Upper lobe of left lung (tissue), 6 donors: ENCODE data around the gene CDCA8. TPM values are rescaled to one million over a fixed set of nuclear protein-coding genes. Genes with fewer than 3 reads are reported as not detected.

ENCODE experiments used
- ATAC-seq, 2 donors: fragments of 200-7000 bp; cut with Tn5 transposase; one replicate each; pipeline ENCODE4 v1.9.1; 2022; ENCODE audit warnings: mild to moderate bottlenecking in 2 of 2, moderate library complexity in 2 of 2; ENCODE audit not compliant: low FRiP score in 2 of 2
- DNase-seq, 2 donors: peaks; one replicate each; pipeline ENCODE4 v3.0.0-alpha.2; 2019 to 2020
- H3K27ac ChIP-seq, 4 donors: fragments of 200-600 bp; sonication (generic); one replicate each; pipeline ENCODE4 v1.5.1; 2016 to 2019
- H3K27me3 ChIP-seq, 4 donors: fragments of 200-600 bp; sonication (generic); one replicate each; pipeline ENCODE4 v1.5.1; 2017 to 2019
- H3K36me3 ChIP-seq, 4 donors: fragments of 200-600 bp; sonication (generic); one replicate each; pipeline ENCODE4 v1.5.1; 2016 to 2019
- H3K4me1 ChIP-seq, 4 donors: fragments of 200-600 bp; sonication (generic); one replicate each; pipeline ENCODE4 v1.5.1; 2018 to 2019
- H3K4me3 ChIP-seq, 4 donors: fragments of 200-600 bp; sonication (generic); one replicate each; pipeline ENCODE4 v1.5.1; 2017 to 2019; ENCODE audit warnings: mild to moderate bottlenecking in 2 of 4, moderate library complexity in 1 of 4
- H3K9me3 ChIP-seq, 4 donors: fragments of 200-600 bp; sonication (generic); one replicate each; pipeline ENCODE4 v1.5.1; 2018 to 2019
- CTCF ChIP-seq, 6 experiments: fragments of 450-650 bp in 4 of 6; fragments of 200-600 bp in 2 of 6; sonication (generic) in 2 of 6; IDR thresholded peaks; one replicate each; pipeline ENCODE4 v1.5.1; 2016 to 2019; ENCODE audit warnings: antibody characterized with exemption in 6 of 6
- EP300 ChIP-seq, 4 donors: sonication (generic); formaldehyde crosslinking; IDR thresholded peaks; one replicate each; pipeline ENCODE4 v1.5.1; 2017; ENCODE audit warnings: antibody characterized with exemption in 4 of 4, control low read depth in 2 of 4
- POLR2A ChIP-seq, 4 donors: fragments of 450-650 bp; IDR thresholded peaks; one replicate each; pipeline ENCODE4 v1.5.1; 2016 to 2017; ENCODE audit warnings: antibody characterized with exemption in 4 of 4, mild to moderate bottlenecking in 2 of 4
- POLR2AphosphoS5 ChIP-seq, 2 donors: sonication (generic); formaldehyde crosslinking; IDR thresholded peaks; one replicate each; pipeline ENCODE4 v1.5.1; 2017; ENCODE audit warnings: antibody characterized with exemption in 2 of 2
- WGBS, 2 donors: methylation state at CpG; one replicate each; pipeline ENCODE4 v1.1.5; 2017 to 2018; 5-methylcytosine and 5-hydroxymethylcytosine counted together
- total RNA-seq, 6 donors: library from RNA; depleted of rRNA in 4 of 6; stranded (reverse); fragments of >200 nt in 4 of 6; gene quantifications; one replicate each; pipeline versions ENCODE4 v1.1.0 to v1.2.1, GENCODE V29; 2016 to 2021
- donor health status: DM: no; HTN: no; CAD: no; lungs with moderate emphysema.
- donor health status: DM: no; HTN: yes; CAD: no; lungs with severe emphysema.

The CDCA8 gene
- total RNA-seq, 6 donors from 2014 or later = 0.89 to 2.0 (median 1.5) TPM; not detected in 1

GRCh38 chr1:37662031-37662755, 30.1 kb upstream of the CDCA8 start:
- H3K9me3 ChIP-seq = no peaks in the 10 kb centered on the region
- H3K27ac ChIP-seq = no peak overlapping the region
- ATAC-seq (no peak), DNase-seq (peak in 1 of 2 donors; percentile 61)
- 79 to 82% methylated on average over 8 to 11 of the region's 11 CpGs for WGBS, 2 donors
- no peaks in the 10 kb centered on the region for H3K36me3 ChIP-seq
- H3K27me3 ChIP-seq = peaks cover 0 to 12% (median 0%) of the 10 kb centered on the region in 4 donors
- no peak overlapping the region for H3K4me3 ChIP-seq
- no peaks in the 10 kb centered on the region for H3K4me1 ChIP-seq
- no peak for TF ChIP-seq CTCF (IDR thresholded peaks at IDR 0.05)
- no peak for TF ChIP-seq POLR2AphosphoS5 (IDR thresholded peaks at IDR 0.05)
- TF ChIP-seq POLR2A (IDR thresholded peaks at IDR 0.05) = no peak
- no peak for TF ChIP-seq EP300 (IDR thresholded peaks at IDR 0.05)

GRCh38 chr1:37663426-37664000, 28.8 kb upstream of the CDCA8 start:
- Histone ChIP-seq H3K4me3 (no peak overlapping the region), H3K4me1 (no peaks in the 10 kb centered on the region), H3K36me3 (no peaks in the 10 kb centered on the region), H3K27me3 (peaks cover 0 to 12% (median 0%) of the 10 kb centered on the region in 4 donors), H3K27ac (no peak overlapping the region), H3K9me3 (no peaks in the 10 kb centered on the region)
- DNase-seq = no peak
- peak in 1 of 2 donors; percentile 15 for ATAC-seq
- TF ChIP-seq POLR2A (IDR thresholded peaks at IDR 0.05) = no peak
- TF ChIP-seq EP300 (IDR thresholded peaks at IDR 0.05) = no peak
- TF ChIP-seq POLR2AphosphoS5 (IDR thresholded peaks at IDR 0.05) = no peak
- no peak for TF ChIP-seq CTCF (IDR thresholded peaks at IDR 0.05)
- WGBS, 2 donors = 38 to 46% methylated on average over 11 to 14 of the region's 14 CpGs

GRCh38 chr1:37666241-37666867, 26.0 kb upstream of the CDCA8 start:
- DNase-seq (no peak), ATAC-seq (no peak)
- Histone ChIP-seq H3K9me3 (no peaks in the 10 kb centered on the region), H3K27me3 (no peaks in the 10 kb centered on the region), H3K4me3 (no peak overlapping the region), H3K36me3 (no peaks in the 10 kb centered on the region), H3K27ac (no peak overlapping the region), H3K4me1 (no peaks in the 10 kb centered on the region)
- TF ChIP-seq EP300 (IDR thresholded peaks at IDR 0.05) (no peak), POLR2AphosphoS5 (IDR thresholded peaks at IDR 0.05) (no peak)
- 76 to 86% methylated on average over 11 of the region's 11 CpGs for WGBS, 2 donors

GRCh38 chr1:37667023-37667671, 25.2 kb upstream of the CDCA8 start:
- H3K4me1 ChIP-seq = no peaks in the 10 kb centered on the region
- no peaks in the 10 kb centered on the region for H3K27me3 ChIP-seq
- H3K36me3 ChIP-seq = no peaks in the 10 kb centered on the region
- ATAC-seq (no peak), DNase-seq (peak in 1 of 2 donors; percentile 51)
- no peak overlapping the region for H3K4me3 ChIP-seq
- whole genome bisulfite sequencing, 2 donors = 70% methylated on average over 17 of the region's 17 CpGs; no CpG with 5 or more reads in 1 of the 2 donors
- H3K27ac ChIP-seq = no peak overlapping the region
- H3K9me3 ChIP-seq = no peaks in the 10 kb centered on the region
- no peak for TF ChIP-seq CTCF (IDR thresholded peaks at IDR 0.05)
- TF ChIP-seq POLR2AphosphoS5 (IDR thresholded peaks at IDR 0.05) = no peak
- no peak for TF ChIP-seq EP300 (IDR thresholded peaks at IDR 0.05)
- TF ChIP-seq POLR2A (IDR thresholded peaks at IDR 0.05) = no peak

- DNase-seq = no peak
- Histone ChIP-seq H3K4me3 (no peak overlapping the region), H3K36me3 (no peaks in the 10 kb centered on the region), H3K4me1 (no peaks in the 10 kb centered on the region), H3K27me3 (no peaks in the 10 kb centered on the region), H3K9me3 (no peaks in the 10 kb centered on the region), H3K27ac (no peak overlapping the region)
- no peak for ATAC-seq
- 67 to 82% methylated on average over 2 of the region's 2 CpGs for WGBS, 2 donors
- TF ChIP-seq POLR2AphosphoS5 (IDR thresholded peaks at IDR 0.05) = no peak
- no peak for TF ChIP-seq EP300 (IDR thresholded peaks at IDR 0.05)
These were observed 22.2 kb upstream of the CDCA8 start for GRCh38 chr1:37670133-37670532.
